ENCODE results near the gene PHKG2.

GRCh38 chr16:30773826-30774225 is 25.6 kb downstream of the PHKG2 start:
- no peak for TF ChIP-seq CTCF (IDR thresholded peaks at IDR 0.05)
- TF ChIP-seq CHD2 (IDR thresholded peaks at IDR 0.05; ENCODE audit: low read length, partially characterized antibody) = no peak
- no peak for TF ChIP-seq JUNB (IDR thresholded peaks at IDR 0.05)
- no peak for TF ChIP-seq POLR2A (IDR thresholded peaks at IDR 0.05; ENCODE audit: low read length)
- TF ChIP-seq POLR2AphosphoS2 (conservative IDR thresholded peaks at IDR 0.05; ENCODE audit: low read length) = no peak
- TF ChIP-seq SMC3 (IDR thresholded peaks at IDR 0.05) = no peak
- TF ChIP-seq NR3C1 (IDR thresholded peaks at IDR 0.05) = no peak
- no peak for TF ChIP-seq FOSL2 (IDR thresholded peaks at IDR 0.05)
- no peak for TF ChIP-seq FOSL2 (CRISPR knock-in tag; IDR thresholded peaks at IDR 0.05)
- TF ChIP-seq TFCP2L1 (CRISPR knock-in tag; IDR thresholded peaks at IDR 0.05) = no peak

All from A549 (cell line).